ENCODE measurements around the gene FBXO3.

Gene FBXO3

DNA sequence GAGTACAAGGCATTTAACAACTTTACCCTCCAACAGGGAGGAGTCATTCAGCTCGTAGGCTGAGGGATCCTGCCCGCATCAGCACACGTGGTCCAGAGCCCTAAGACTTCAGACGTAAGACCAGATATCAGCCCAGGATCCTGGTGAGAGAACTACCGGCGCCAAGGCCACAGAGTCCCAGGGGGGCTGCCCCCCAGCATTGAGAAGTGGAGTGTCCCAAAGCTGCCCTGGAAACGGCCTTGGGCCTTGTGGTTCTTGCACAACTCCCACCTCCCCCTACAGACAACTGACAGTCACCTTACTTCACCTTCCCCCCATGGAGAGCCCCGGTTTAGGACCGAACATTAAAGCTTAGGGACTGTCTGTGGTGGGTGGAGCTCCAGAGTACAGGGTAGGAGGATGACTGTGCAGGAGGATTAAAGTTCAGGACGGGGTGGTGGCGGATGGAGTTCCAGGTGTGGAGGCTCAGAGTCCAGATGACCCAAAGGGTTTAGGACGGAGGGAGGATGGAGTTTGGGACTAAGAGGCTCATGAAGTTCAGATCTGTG lies 74.7 kb downstream of the FBXO3 start:
- Mint-ChIP-seq H3K9me3 (no peaks in the 10 kb centered on the region), H3K27ac (no peak overlapping the region), H3K4me1 (peaks cover 28% of the 10 kb centered on the region), H3K27me3 (ENCODE audit: low read depth, poor library complexity) (peaks cover 13% of the 10 kb centered on the region), H3K4me3 (peak overlapping the region; percentile 81), H3K36me3 (ENCODE audit: low read depth) (no peaks in the 10 kb centered on the region)
- TF ChIP-seq, protein P1, sequence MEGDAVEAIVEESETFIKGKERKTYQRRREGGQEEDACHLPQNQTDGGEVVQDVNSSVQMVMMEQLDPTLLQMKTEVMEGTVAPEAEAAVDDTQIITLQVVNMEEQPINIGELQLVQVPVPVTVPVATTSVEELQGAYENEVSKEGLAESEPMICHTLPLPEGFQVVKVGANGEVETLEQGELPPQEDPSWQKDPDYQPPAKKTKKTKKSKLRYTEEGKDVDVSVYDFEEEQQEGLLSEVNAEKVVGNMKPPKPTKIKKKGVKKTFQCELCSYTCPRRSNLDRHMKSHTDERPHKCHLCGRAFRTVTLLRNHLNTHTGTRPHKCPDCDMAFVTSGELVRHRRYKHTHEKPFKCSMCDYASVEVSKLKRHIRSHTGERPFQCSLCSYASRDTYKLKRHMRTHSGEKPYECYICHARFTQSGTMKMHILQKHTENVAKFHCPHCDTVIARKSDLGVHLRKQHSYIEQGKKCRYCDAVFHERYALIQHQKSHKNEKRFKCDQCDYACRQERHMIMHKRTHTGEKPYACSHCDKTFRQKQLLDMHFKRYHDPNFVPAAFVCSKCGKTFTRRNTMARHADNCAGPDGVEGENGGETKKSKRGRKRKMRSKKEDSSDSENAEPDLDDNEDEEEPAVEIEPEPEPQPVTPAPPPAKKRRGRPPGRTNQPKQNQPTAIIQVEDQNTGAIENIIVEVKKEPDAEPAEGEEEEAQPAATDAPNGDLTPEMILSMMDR (IDR thresholded peaks at IDR 0.05) = no peak
- DNase-seq = no peak

DNA sequence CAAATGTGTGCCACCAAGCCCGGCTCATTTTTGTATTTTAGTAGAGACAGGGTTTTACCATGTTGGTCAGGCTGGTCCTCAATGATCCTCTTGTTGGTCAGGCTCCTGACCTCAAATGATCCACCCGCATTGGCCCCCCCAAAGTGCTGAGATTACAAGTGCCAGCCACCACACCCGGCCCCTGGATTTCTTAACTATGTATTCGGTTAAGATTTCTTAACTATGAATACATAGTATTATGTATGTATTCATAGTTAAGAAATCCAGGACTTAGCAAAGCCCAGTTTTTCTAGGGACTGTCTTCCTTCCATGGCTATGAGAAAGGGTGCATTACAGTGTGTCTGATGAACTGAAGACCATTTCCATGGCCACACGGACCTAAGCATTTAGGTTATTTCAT lies 75.4 kb downstream of the FBXO3 start:
- H3K9me3 Mint-ChIP-seq = no peaks in the 10 kb centered on the region
- TF ChIP-seq, protein P1 (IDR thresholded peaks at IDR 0.05) = no peak
- peaks cover 28% of the 10 kb centered on the region for H3K4me1 Mint-ChIP-seq
- H3K27me3 Mint-ChIP-seq (ENCODE audit: low read depth, poor library complexity) = peaks cover 13% of the 10 kb centered on the region
- DNase-seq = no peak
- no peak overlapping the region for H3K27ac Mint-ChIP-seq
- no peak overlapping the region for H3K4me3 Mint-ChIP-seq
- H3K36me3 Mint-ChIP-seq (ENCODE audit: low read depth) = no peaks in the 10 kb centered on the region

DNA sequence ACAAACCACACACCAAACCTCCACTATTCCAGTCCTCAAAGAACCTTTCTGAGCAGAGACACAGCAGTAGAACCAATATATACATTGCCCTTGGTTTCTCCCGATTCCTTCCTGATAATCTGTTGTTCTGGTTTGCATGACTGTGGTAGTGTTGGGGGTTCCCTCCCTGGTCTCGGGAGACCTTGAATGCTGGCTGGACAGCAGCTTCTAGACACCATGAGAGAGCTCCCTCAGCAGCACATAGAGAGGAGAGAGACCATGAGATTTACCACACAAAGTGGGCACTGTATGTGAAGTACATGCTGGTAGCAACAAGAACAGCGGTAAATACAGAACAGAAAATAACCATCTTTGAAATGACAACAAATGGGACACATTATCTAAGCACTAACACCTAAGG lies 76.3 kb downstream of the FBXO3 start:
- Mint-ChIP-seq H3K36me3 (ENCODE audit: low read depth) (no peaks in the 10 kb centered on the region), H3K9me3 (no peaks in the 10 kb centered on the region), H3K27ac (no peak overlapping the region), H3K27me3 (ENCODE audit: low read depth, poor library complexity) (peaks cover 16% of the 10 kb centered on the region), H3K4me1 (peaks cover 31% of the 10 kb centered on the region), H3K4me3 (no peak overlapping the region)
- DNase-seq = no peak
- TF ChIP-seq, protein P1 (IDR thresholded peaks at IDR 0.05) = no peak

DNA sequence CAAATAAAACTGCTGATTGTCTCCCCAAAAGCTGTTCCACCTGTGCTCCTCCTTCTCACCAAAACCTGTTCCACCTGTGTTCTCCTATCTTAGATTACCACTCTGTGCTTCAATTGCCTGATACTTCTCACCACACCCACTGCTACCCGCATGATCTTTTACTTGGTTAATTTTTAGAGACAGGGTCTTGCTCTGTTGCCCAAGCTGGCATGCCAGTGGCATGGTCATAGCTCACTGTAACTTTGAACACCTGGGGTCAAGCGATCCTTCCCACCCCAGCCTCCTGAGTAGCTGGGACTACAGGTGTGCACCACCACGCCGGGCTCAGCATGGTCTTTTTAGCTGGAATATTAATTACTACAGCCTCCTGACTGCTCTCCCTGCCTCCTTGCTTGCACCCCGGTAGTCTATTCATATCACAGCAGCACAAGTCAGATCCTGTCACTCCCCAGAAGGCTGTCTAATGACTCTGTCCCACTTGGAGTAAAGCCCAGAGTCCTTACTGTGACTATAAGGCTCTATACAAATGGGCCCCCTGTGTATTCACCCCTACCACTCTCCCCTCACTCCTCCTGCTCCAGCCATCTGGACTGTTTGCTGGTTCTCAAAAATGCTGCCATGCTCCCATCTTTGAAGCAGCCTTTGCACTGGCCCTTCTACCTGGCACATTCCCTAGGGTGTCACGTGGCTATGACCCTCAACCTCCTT lies 77.2 kb downstream of the FBXO3 start:
- Mint-ChIP-seq H3K9me3 (no peaks in the 10 kb centered on the region), H3K4me3 (no peak overlapping the region), H3K36me3 (ENCODE audit: low read depth) (no peaks in the 10 kb centered on the region), H3K27me3 (ENCODE audit: low read depth, poor library complexity) (peaks cover 20% of the 10 kb centered on the region), H3K27ac (no peak overlapping the region), H3K4me1 (peaks cover 30% of the 10 kb centered on the region)
- TF ChIP-seq, protein P1 (IDR thresholded peaks at IDR 0.05) = no peak
- no peak for DNase-seq

DNA sequence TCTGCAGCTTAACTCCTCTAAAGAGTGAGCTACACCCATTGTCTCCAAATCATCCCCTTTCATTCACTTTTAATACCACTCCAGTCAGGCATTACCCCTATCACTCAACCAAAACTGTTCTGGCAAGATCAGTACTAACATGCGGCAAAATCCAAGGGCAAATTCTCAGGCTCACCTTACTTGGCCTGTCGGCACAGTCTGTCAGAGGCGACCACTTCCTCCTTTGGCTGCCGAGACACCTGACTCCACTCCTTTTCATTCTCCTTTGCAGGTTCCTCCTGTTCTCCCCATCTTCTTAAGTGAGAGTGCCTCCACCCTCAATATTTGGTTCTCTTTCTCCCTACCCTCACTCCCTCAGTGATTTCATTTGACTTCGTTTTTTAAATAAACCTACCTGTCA lies 77.9 kb downstream of the FBXO3 start:
- no peaks in the 10 kb centered on the region for H3K9me3 Mint-ChIP-seq
- no peaks in the 10 kb centered on the region for H3K36me3 Mint-ChIP-seq (ENCODE audit: low read depth)
- H3K27ac Mint-ChIP-seq = no peak overlapping the region
- no peak for DNase-seq
- H3K27me3 Mint-ChIP-seq (ENCODE audit: low read depth, poor library complexity) = peaks cover 20% of the 10 kb centered on the region
- no peak overlapping the region for H3K4me3 Mint-ChIP-seq
- peaks cover 30% of the 10 kb centered on the region for H3K4me1 Mint-ChIP-seq
- TF ChIP-seq, protein P1 (IDR thresholded peaks at IDR 0.05) = no peak

DNA sequence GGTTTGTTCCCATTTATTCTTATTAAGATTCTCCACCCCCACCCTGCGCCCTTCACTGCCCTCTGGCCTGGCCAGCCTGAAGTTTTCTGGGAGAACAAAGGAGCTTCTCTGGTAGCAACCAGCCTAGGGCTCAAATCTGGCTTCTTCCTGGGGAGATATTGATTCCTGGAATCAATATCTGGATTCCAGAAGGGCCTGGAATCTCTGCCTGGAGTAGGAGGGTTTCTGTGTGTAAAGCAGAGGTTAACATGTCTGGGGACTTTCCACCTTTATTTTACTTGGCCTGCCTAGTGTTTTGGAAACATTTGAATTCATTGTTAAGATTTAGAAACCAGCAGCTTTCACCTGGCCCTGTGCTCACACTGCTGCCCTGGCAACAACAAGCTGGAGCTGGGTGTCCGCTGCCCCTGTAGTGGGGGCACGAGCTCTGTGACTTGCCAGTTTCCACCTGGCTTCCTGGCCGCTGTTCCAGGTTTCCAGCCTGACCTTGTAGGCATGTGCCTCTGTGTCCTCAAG lies 79.2 kb downstream of the FBXO3 start:
- H3K27ac Mint-ChIP-seq = no peak overlapping the region
- TF ChIP-seq, protein P1 (IDR thresholded peaks at IDR 0.05) = no peak
- H3K9me3 Mint-ChIP-seq = no peaks in the 10 kb centered on the region
- no peaks in the 10 kb centered on the region for H3K36me3 Mint-ChIP-seq (ENCODE audit: low read depth)
- H3K4me3 Mint-ChIP-seq = no peak overlapping the region
- no peak for DNase-seq
- H3K4me1 Mint-ChIP-seq = peaks cover 32% of the 10 kb centered on the region
- H3K27me3 Mint-ChIP-seq (ENCODE audit: low read depth, poor library complexity) = peaks cover 20% of the 10 kb centered on the region
